Stimulated activated CD4-positive, alpha-beta T cell treated with anti-CD3 and anti-CD28 coated beads, Interleukin-1b, Interleukin-23, amount 100 ng/mL, for 48 hours (primary cell): ENCODE measurements around the gene TASP1.

ENCODE experiments used
- DNase-seq: peaks from one replicate; pipeline ENCODE4 v3.0.0-alpha.2; 2020

TASP1 gene

GRCh38 chr20:13563854-13564253 lies 74.9 kb downstream of the TASP1 start:
- no peak for DNase-seq

GRCh38 chr20:13554706-13555105 lies 84.0 kb downstream of the TASP1 start:
- DNase-seq: no peak

GRCh38 chr20:13554076-13554475 lies 84.7 kb downstream of the TASP1 start:
- DNase-seq: no peak

GRCh38 chr20:13552061-13552460 lies 86.7 kb downstream of the TASP1 start:
- no peak for DNase-seq

GRCh38 chr20:13549451-13549850 lies 89.3 kb downstream of the TASP1 start:
- DNase-seq: no peak

GRCh38 chr20:13546497-13547131 lies 92.1 kb downstream of the TASP1 start:
- DNase-seq: peak; percentile 65

- no peak for DNase-seq
Measured at GRCh38 chr20:13545790-13546189, 92.9 kb downstream of the TASP1 start.

GRCh38 chr20:13543783-13544182 lies 94.9 kb downstream of the TASP1 start:
- DNase-seq: no peak

GRCh38 chr20:13535627-13536026 lies 103.1 kb downstream of the TASP1 start:
- no peak for DNase-seq

- no peak for DNase-seq
Measured at GRCh38 chr20:13533946-13534345, 104.8 kb downstream of the TASP1 start.

GRCh38 chr20:13530146-13530545 lies 108.6 kb downstream of the TASP1 start:
- no peak for DNase-seq

- no peak for DNase-seq
Measured at GRCh38 chr20:13526551-13526950, 112.2 kb downstream of the TASP1 start.

GRCh38 chr20:13525225-13525940 lies 113.3 kb downstream of the TASP1 start:
- no peak for DNase-seq

- no peak for DNase-seq
Measured at GRCh38 chr20:13524339-13524738, 114.4 kb downstream of the TASP1 start.

- no peak for DNase-seq
Measured at GRCh38 chr20:13517831-13518230, 120.9 kb downstream of the TASP1 start.

GRCh38 chr20:13515796-13516558 lies 122.8 kb downstream of the TASP1 start:
- DNase-seq: no peak

- DNase-seq: no peak
Measured at GRCh38 chr20:13515291-13515690, 123.4 kb downstream of the TASP1 start.

- DNase-seq: no peak
Measured at GRCh38 chr20:13510837-13511488, 127.8 kb downstream of the TASP1 start.

- DNase-seq: no peak
Measured at GRCh38 chr20:13507646-13508045, 131.1 kb downstream of the TASP1 start.

- DNase-seq: no peak
Measured at GRCh38 chr20:13501500-13501899, 137.2 kb downstream of the TASP1 start.

GRCh38 chr20:13494019-13494418 lies 144.7 kb downstream of the TASP1 start:
- no peak for DNase-seq

GRCh38 chr20:13493143-13493542 lies 145.6 kb downstream of the TASP1 start:
- no peak for DNase-seq

GRCh38 chr20:13492001-13492481 lies 146.7 kb downstream of the TASP1 start:
- DNase-seq: no peak
